ENCODE data around the gene METRNL. TPM values are rescaled to one million over a fixed set of nuclear protein-coding genes. Genes with fewer than 3 reads are reported as not detected.

The METRNL gene
- polyA plus RNA-seq, 4 donors, result 45.9 to 80.0 (median 47.4) TPM

DNA sequence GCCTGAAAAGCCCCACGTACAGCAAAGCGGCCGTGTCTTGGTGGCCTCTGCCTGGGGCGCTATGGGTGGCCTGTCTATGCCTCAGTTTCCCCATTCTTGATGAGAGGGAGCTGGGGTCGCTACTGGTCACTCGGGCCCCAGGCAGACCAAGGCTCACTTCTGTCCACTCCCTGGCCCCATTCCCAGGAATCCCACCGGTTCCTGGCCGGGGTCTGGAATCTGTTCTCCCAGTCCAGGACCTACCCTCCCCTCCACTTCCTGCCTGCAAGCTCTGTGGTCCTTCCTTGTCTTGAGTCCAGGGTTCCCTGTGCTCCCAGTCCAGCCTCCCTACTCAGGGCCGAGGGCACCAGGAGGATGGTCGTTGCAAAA is 24.5 kb downstream of the METRNL start:
- no peak for DNase-seq (ENCODE audit: low read depth in 4 of 4, low spot score in 3 of 4)

- DNase-seq (ENCODE audit: low read depth in 4 of 4, low spot score in 3 of 4), result no peak
Observed at GRCh38 chr17:83104577-83105505, 25.4 kb downstream of the METRNL start.

DNA sequence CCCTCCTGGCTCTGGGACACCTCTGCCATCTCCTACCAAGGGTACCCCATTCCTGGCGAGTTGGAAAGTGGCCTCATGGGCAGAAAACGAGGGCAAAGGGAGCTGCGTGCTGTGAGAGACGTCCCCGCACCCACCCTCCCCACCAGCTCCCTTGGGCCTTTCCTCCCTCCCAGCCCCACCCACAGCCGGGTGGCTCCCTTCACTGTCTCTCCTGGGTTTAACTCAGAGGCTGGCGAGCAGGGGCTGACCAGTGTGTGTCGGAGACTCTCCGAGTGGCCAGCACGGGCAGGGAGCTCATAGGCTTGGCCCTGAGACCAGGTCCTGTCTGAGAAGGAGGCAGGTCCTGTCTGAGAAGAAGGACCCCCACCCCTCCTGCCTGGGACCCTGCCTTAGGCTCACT is 26.1 kb downstream of the METRNL start:
- no peak for DNase-seq (ENCODE audit: low read depth in 4 of 4, low spot score in 3 of 4)

- no peak for DNase-seq (ENCODE audit: low read depth in 4 of 4, low spot score in 3 of 4)
Observed at GRCh38 chr17:83106056-83106588, 26.7 kb downstream of the METRNL start.

GRCh38 chr17:83106913-83107655 is 27.7 kb downstream of the METRNL start:
- DNase-seq (ENCODE audit: low read depth in 4 of 4, low spot score in 3 of 4), result no peak

- no peak for DNase-seq (ENCODE audit: low read depth in 4 of 4, low spot score in 3 of 4)
Observed at GRCh38 chr17:83107656-83108048, 28.2 kb downstream of the METRNL start.

DNA sequence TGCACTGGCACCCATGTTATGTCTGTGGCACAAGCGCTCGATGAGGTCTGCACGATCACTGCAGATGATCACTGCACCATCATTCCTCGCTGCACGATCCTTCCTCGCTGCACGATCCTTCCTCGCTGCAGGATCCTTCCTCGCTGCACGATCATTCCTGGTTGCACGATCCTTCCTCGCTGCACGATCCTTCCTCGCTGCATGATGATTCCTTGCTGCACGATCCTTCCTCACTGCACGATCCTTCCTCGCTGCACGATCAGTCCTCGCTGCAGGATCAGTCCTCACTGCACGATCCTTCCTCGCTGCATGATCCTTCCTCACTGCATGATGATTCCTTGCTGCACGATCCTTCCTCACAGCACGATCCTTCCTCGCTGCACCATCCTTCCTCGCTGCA is 29.3 kb downstream of the METRNL start:
- no peak for DNase-seq (ENCODE audit: low read depth in 4 of 4, low spot score in 3 of 4)

GRCh38 chr17:83109386-83109785 is 30.0 kb downstream of the METRNL start:
- no peak for DNase-seq (ENCODE audit: low read depth in 4 of 4, low spot score in 3 of 4)

DNA sequence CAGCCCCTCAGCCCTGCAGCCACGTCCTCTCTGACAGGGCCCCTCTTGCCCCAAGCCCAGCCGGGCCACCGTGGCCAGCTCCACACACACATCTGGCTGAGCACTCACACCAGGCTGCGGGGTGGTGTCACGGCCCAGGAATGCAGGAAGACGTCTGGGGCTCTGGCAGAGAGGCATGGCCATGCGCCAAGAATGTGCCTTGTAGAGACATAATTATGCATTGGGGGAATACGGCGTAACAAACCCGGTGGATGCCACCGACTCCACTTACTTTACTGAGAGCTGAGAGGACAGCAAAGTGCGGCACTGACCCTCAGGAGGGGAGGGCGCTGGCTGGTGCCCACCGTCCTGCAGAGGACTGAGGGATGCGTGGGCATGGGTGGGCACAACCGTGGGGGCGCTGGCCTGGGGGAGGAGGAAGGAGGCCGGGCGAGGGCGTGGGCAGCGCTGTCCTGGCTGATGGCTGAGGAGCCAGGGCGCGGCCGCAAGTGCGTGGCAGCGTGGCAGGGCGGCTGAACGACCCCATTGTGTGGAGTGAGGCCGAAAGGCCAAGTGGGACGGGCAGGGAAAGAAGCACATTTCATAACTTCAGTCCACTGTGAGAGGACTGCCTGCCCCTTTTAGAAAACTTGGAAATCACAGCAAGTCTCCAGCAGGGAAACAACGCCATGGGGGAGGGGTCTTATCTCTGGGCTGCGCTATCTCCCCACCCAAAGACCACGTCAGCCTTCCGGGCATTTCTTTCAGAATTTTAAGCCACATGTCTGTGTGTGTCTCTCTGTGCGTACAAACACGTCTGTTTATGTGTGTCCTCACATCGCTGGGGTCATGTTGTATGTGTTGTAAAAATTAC is 30.6 kb downstream of the METRNL start:
- no peak for DNase-seq (ENCODE audit: low read depth in 4 of 4, low spot score in 3 of 4)

- DNase-seq (ENCODE audit: low read depth in 4 of 4, low spot score in 3 of 4), result no peak
Observed at GRCh38 chr17:83110735-83111134, 31.3 kb downstream of the METRNL start.

- DNase-seq (ENCODE audit: low read depth in 4 of 4, low spot score in 3 of 4), result no peak
Observed at GRCh38 chr17:83111516-83112282, 32.3 kb downstream of the METRNL start.

DNA sequence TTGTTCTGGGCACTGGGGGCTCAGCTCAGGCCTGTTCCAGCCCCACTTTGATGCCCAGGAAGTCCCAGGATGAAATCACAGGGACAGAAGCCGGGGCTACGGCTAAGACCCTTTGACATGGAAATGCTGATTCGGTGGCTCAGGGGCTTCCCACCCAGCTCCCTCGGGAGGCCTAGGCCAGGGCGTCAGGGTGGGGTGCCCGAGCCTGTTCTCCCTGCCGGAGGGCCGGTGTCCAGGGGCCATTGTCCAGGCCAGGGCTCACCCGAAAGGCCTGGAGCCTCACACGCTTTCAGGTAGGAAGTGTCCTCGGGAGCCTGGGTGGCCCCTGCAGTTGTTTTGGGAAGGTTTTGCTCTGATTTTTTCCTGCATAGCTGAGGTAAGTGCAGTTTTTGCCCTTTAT is 34.0 kb downstream of the METRNL start:
- DNase-seq (ENCODE audit: low read depth in 4 of 4, low spot score in 3 of 4), result no peak

GRCh38 chr17:83113792-83114191 is 34.4 kb downstream of the METRNL start:
- DNase-seq (ENCODE audit: low read depth in 4 of 4, low spot score in 3 of 4), result no peak

- no peak for DNase-seq (ENCODE audit: low read depth in 4 of 4, low spot score in 3 of 4)
Observed at GRCh38 chr17:83114706-83115105, 35.3 kb downstream of the METRNL start.

DNA sequence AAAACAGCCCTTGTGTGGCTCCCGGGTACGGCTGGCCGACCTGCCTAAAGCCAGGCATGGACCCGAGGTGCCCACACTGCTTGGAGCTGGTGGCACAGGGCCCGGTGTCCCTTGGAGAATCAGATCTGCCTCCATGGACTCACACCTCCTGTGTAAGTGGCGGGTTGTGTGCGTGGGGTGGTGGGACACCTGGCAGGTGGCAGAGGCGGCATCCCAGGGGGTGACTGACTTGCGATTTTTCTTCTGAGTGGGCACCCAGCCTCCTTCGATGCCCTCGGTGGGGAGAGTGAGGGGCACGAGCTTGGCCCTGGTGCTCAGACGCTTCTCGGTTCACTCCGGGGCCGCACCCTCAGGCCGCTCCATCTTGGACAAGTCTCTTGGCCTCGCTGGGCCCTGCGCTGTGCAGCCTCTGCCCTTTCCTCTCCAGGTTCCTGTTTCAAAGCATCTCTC is 35.8 kb downstream of the METRNL start:
- DNase-seq (ENCODE audit: low read depth in 4 of 4, low spot score in 3 of 4), result no peak

DNA sequence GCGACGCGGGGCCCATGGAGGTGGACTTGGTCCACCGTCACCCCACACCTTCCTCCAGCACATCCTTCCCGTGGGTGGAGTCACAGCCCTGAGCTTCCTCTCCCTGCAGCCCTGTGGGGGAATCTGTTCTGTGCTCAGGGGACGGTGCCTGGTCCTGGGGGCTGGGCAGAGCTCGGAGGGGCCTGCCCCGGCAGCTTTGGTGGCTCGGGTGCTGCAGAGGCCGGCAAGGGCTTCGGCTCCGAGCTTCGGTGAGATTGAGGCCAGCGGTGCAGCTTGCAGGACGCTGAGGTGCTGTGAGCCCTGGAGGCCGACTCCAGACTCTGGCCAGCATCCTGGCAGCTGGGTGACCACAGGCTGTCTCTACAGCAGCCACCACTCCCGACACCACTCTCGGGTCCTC is 36.4 kb downstream of the METRNL start:
- DNase-seq (ENCODE audit: low read depth in 4 of 4, low spot score in 3 of 4), result no peak

DNA sequence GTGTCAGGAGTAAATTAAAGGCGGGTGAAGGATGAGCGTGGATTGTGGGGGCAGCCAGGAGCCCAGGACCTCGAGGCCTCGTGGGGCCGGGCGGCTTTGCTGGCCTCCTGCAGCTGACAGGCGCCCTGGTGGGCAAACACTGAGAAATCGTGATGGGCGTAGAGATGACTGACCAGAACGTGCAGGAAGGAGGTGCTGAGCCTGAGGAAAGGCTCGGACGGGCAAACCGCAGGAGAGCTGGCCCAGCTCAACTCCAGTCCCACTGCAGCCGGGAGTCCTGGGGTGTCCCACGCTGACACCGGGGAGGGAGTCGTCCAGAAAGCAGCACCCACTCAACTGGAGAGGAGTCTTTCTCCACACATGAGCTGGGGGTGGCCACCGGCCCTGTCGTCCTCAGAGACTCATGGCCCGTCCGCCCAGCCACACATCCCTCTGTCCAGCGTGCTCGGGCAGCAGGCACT is 36.9 kb downstream of the METRNL start:
- DNase-seq (ENCODE audit: low read depth in 4 of 4, low spot score in 3 of 4), result no peak

GRCh38 chr17:83116783-83117555 is 37.6 kb downstream of the METRNL start:
- DNase-seq (ENCODE audit: low read depth in 4 of 4, low spot score in 3 of 4), result no peak

- DNase-seq (ENCODE audit: low read depth in 4 of 4, low spot score in 3 of 4), result no peak
Observed at GRCh38 chr17:83117583-83117982, 38.2 kb downstream of the METRNL start.

Data from right renal pelvis (tissue), 4 donors.